ENCODE data around the gene ABT1.

The ABT1 gene

DNA sequence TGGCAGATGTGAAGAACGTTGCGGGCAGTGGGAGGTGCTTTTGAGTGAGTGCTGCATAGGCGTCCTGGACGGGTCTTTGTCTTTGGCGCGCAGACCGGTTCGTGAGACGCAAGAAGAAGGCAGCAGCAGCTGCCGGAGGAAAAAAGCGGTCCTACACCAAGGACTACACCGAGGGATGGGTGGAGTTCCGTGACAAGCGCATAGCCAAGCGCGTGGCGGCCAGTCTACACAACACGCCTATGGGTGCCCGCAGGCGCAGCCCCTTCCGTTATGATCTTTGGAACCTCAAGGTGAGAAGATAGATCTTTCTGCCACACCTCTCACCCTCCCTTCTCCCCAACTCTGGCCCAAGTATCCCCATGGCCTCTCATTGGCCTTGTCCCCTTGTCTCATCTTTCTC, 1.1 kb downstream of the ABT1 start:
- no peak for DNase-seq (ENCODE audit: low read depth, low spot score)
- H3K4me3 ChIP-seq (ENCODE audit: low read depth, low read length): peak overlapping the region; percentile 100
- ChIA-PET POLR2A (no interaction called here), CTCF (no interaction called here)
- TF ChIP-seq, protein P1, sequence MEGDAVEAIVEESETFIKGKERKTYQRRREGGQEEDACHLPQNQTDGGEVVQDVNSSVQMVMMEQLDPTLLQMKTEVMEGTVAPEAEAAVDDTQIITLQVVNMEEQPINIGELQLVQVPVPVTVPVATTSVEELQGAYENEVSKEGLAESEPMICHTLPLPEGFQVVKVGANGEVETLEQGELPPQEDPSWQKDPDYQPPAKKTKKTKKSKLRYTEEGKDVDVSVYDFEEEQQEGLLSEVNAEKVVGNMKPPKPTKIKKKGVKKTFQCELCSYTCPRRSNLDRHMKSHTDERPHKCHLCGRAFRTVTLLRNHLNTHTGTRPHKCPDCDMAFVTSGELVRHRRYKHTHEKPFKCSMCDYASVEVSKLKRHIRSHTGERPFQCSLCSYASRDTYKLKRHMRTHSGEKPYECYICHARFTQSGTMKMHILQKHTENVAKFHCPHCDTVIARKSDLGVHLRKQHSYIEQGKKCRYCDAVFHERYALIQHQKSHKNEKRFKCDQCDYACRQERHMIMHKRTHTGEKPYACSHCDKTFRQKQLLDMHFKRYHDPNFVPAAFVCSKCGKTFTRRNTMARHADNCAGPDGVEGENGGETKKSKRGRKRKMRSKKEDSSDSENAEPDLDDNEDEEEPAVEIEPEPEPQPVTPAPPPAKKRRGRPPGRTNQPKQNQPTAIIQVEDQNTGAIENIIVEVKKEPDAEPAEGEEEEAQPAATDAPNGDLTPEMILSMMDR (IDR thresholded peaks at IDR 0.05; ENCODE audit: insufficient read depth, low read length, missing control alignments): no peak

DNA sequence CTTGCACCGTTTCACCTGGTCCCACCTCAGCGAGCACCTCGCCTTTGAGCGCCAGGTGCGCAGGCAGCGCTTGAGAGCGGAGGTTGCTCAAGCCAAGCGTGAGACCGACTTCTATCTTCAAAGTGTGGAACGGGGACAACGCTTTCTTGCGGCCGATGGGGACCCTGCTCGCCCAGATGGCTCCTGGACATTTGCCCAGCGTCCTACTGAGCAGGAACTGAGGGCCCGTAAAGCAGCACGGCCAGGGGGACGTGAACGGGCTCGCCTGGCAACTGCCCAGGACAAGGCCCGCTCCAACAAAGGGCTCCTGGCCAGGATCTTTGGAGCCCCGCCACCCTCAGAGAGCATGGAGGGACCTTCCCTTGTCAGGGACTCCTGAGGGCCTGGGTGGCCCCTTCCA, 1.5 kb downstream of the ABT1 start:
- no peak for DNase-seq (ENCODE audit: low read depth, low spot score)
- CTCF ChIA-PET: no interaction called here
- H3K4me3 ChIP-seq (ENCODE audit: low read depth, low read length): peak overlapping the region; percentile 100
- POLR2A ChIA-PET: no interaction called here
- TF ChIP-seq, protein P1 (IDR thresholded peaks at IDR 0.05; ENCODE audit: insufficient read depth, low read length, missing control alignments): no peak

DNA sequence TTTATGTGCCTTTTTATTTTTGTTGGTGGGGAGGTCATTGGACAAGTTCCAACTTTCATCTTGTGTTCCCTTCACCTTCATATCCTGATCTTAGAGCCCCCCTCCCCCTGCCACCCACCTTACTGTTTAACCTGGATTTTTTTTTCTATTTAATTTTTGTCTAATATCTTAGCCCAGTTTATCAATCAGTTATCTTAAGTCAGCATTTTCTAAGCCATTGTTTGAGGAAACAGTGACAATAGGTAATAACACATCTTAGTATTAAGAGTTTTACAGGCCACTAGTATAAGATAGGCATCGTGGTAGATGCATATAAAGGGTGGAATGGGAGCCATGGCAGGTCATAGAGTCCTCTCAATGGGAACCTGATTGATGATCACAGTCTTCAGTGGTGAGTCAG, 2.4 kb downstream of the ABT1 start:
- no peak overlapping the region for H3K4me3 ChIP-seq (ENCODE audit: low read depth, low read length)
- POLR2A ChIA-PET: no interaction called here
- no peak for DNase-seq (ENCODE audit: low read depth, low spot score)
- CTCF ChIA-PET: no interaction called here
- TF ChIP-seq, protein P1 (IDR thresholded peaks at IDR 0.05; ENCODE audit: insufficient read depth, low read length, missing control alignments): no peak

DNA sequence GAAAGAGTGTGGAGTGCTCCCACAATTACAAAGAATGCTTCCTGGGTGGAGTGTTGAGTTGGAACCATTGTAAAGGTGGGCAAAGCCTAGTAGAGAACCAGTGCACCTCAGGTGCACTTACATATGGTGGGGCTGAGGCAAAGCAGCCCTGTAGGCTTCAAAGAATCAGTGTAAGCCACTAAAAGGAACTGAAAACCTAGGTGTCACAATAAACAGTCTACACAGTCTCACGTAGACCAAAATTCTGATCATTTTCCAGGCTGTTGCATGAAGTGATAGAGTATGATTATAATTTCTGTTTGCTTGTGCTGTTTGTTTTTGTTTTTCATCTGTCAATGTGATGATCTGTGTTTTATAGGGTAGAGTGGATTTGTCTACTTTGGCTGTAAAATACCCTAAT, 2.8 kb downstream of the ABT1 start:
- H3K4me3 ChIP-seq (ENCODE audit: low read depth, low read length): no peak overlapping the region
- ChIA-PET POLR2A (no interaction called here), CTCF (interaction anchor here (1.8 to 3.7 kb wide), 2 partner anchors 478 to 481 kb away, joined by 4 to 21 read pairs; no protein-coding TSS in a partner anchor)
- DNase-seq (ENCODE audit: low read depth, low spot score): no peak
- TF ChIP-seq, protein P1 (IDR thresholded peaks at IDR 0.05; ENCODE audit: insufficient read depth, low read length, missing control alignments): no peak

DNA sequence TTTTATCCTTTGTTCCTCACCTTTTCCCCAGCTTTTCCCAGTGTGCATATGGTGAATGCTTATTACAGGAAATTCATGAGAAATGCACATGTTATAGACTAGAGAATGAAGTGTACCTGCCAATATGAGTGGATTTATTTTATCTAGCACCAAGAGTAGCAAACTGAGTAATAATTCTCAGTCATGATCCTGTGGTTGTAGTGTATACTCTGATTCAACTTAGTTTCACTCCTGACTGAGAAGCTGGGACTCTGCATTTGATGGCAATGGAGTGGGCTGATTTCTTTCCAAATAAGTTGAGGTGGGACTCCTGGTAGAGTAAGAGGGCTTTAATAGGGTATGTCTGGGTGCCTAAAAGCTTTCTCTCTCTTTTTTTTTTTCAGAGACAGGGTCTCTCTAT, 4.0 kb downstream of the ABT1 start:
- ChIA-PET CTCF (interaction anchor here (1.8 to 3.7 kb wide), 2 partner anchors 477 to 479 kb away, joined by 4 to 21 read pairs; no protein-coding TSS in a partner anchor), POLR2A (no interaction called here)
- no peak for DNase-seq (ENCODE audit: low read depth, low spot score)
- H3K4me3 ChIP-seq (ENCODE audit: low read depth, low read length): no peak overlapping the region
- TF ChIP-seq, protein P1 (IDR thresholded peaks at IDR 0.05; ENCODE audit: insufficient read depth, low read length, missing control alignments): no peak

DNA sequence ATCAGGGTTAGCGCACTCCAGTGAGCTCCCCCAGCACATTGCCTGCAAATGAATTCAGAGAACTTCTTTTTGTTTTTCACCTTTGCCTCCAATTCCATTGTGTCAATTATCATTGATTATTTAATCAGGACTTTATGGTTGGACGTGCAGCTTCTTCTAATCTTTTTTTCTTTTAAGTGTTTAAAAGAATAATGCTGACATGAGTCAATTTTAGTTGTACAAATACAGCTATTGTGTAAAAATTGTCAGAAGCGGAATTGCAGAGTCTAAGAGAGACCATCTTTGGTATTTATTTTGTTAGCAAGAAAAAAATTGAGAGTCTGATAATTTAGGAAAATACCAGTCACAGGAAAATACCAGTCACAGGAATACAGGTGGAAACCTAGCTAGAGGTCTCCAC, 5.5 kb downstream of the ABT1 start:
- ChIA-PET CTCF (interaction anchor here (0.8 to 3.7 kb wide), 3 partner anchors 478 to 525 kb away, joined by 3 to 21 read pairs (median 3); no protein-coding TSS in a partner anchor), POLR2A (interaction anchor here (0.7 kb wide), 1 partner anchor 1410 kb away, joined by 3 read pairs; no protein-coding TSS in a partner anchor)
- TF ChIP-seq, protein P1 (IDR thresholded peaks at IDR 0.05; ENCODE audit: insufficient read depth, low read length, missing control alignments): no peak
- no peak for DNase-seq (ENCODE audit: low read depth, low spot score)
- H3K4me3 ChIP-seq (ENCODE audit: low read depth, low read length): no peak overlapping the region
